ENCODE data around the gene SLC6A16.

Gene SLC6A16

DNA sequence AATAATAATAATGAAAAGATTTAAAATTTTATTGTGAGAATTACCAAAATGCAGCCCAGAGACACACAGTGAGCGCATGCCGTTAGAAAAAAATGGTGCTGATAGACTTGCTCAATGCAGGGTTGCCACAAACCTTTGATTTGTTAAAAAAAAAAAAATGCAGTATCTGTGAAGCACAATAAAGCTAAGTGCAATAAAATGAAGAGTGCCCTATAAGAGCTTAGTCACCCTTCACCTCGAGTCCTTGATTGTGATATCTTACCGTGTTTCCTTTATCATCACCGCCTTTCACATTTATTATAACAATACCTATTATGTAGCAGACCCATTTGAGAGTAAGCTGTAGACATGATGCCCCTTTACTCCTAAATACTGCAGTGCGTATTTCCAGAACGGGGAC, 83.2 kb downstream of the SLC6A16 start:
- Histone ChIP-seq H3K36me3 (ENCODE audit: low read length) (no peaks in the 10 kb centered on the region), H3K9ac (ENCODE audit: low read length) (no peak overlapping the region), H3K27ac (ENCODE audit: low read depth, low read length) (no peak overlapping the region)

More for the DNA sequence above, 83.2 kb downstream of the SLC6A16 start:
- Histone ChIP-seq H3K4me3 (ENCODE audit: insufficient read depth, low read length, poor library complexity, severe bottlenecking) (no peak overlapping the region), H3K4me2 (ENCODE audit: low read depth, low read length, poor library complexity, severe bottlenecking) (no peak overlapping the region), H4K20me1 (ENCODE audit: low read depth, low read length) (no peaks in the 10 kb centered on the region), H3F3A (ENCODE audit: insufficient read depth) (no peaks in the 10 kb centered on the region), H3K9me2 (replicated peaks; ENCODE audit: insufficient read depth, low read length) (no peaks in the 10 kb centered on the region), H3K9me3 (ENCODE audit: insufficient read depth, low read length) (no peaks in the 10 kb centered on the region), H2AFZ (ENCODE audit: low read depth, low read length, severe bottlenecking) (no peak overlapping the region), H3K79me2 (ENCODE audit: insufficient read depth, low read length) (no peaks in the 10 kb centered on the region), H3K27me3 (ENCODE audit: low read length) (no peaks in the 10 kb centered on the region)
- TF ChIP-seq, protein P1, sequence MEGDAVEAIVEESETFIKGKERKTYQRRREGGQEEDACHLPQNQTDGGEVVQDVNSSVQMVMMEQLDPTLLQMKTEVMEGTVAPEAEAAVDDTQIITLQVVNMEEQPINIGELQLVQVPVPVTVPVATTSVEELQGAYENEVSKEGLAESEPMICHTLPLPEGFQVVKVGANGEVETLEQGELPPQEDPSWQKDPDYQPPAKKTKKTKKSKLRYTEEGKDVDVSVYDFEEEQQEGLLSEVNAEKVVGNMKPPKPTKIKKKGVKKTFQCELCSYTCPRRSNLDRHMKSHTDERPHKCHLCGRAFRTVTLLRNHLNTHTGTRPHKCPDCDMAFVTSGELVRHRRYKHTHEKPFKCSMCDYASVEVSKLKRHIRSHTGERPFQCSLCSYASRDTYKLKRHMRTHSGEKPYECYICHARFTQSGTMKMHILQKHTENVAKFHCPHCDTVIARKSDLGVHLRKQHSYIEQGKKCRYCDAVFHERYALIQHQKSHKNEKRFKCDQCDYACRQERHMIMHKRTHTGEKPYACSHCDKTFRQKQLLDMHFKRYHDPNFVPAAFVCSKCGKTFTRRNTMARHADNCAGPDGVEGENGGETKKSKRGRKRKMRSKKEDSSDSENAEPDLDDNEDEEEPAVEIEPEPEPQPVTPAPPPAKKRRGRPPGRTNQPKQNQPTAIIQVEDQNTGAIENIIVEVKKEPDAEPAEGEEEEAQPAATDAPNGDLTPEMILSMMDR (IDR thresholded peaks at IDR 0.05; ENCODE audit: insufficient read depth, low read length, poor library complexity, severe bottlenecking): no peak

All from SU-DHL-6 (cell line).